Keratinocyte (primary cell): ENCODE results near the gene MBTD1. TPM values are rescaled to one million over a fixed set of nuclear protein-coding genes. Genes with fewer than 3 reads are reported as not detected.

ENCODE experiments used
- DNase-seq: peaks from one replicate; pipeline ENCODE4 v3.0.0-alpha.2; 2011; ENCODE audit warnings: low read depth, missing footprints, low spot score
- FAIRE-seq: peaks from 2 replicates; lab custom pipeline; 2011; peaks lifted over from hg19 to GRCh38; lab: Jason Lieb, UNC
- H2AFZ ChIP-seq: 2 replicates; pipeline ENCODE4 v1.6.0; 2012; ENCODE audit warnings: low read length, control low read depth, inconsistent platforms; ENCODE audit not compliant: control insufficient read depth
- H3K27ac ChIP-seq: 2 replicates; pipeline ENCODE4 v1.5.1; 2011; ENCODE audit warnings: low read length; ENCODE audit not compliant: control insufficient read depth, insufficient read depth
- H3K27me3 ChIP-seq: 3 replicates; pipeline ENCODE4 v1.6.0; 2011; ENCODE audit warnings: low read length; ENCODE audit not compliant: control insufficient read depth, insufficient read depth; ENCODE audit errors: extremely low read depth
- H3K36me3 ChIP-seq, 2 experiments: 2 replicates in 1 of 2; 3 replicates in 1 of 2; pipeline ENCODE4 v1.5.1; 2011; ENCODE audit warnings: low read length in 2 of 2, mild to moderate bottlenecking in 1 of 2; ENCODE audit not compliant: control insufficient read depth in 2 of 2, insufficient read depth in 2 of 2; ENCODE audit errors: extremely low read depth in 1 of 2
- H3K4me1 ChIP-seq: 3 replicates; pipeline ENCODE4 v1.5.1; 2011; ENCODE audit warnings: low read length; ENCODE audit not compliant: control insufficient read depth, insufficient read depth; ENCODE audit errors: extremely low read depth
- H3K4me2 ChIP-seq: 3 replicates; pipeline ENCODE4 v1.6.0; 2011; ENCODE audit warnings: low read depth, low read length; ENCODE audit not compliant: control insufficient read depth, insufficient read depth; ENCODE audit errors: extremely low read depth
- H3K4me3 ChIP-seq, 3 experiments: fragments of 200-600 bp in 1 of 3; sonication (generic) in 1 of 3; 2 replicates in 2 of 3; 3 replicates in 1 of 3; pipeline ENCODE4 v1.5.1; 2011 to 2016; ENCODE audit warnings: low read length in 3 of 3, mild to moderate bottlenecking in 3 of 3, control low read depth in 2 of 3, inconsistent platforms in 1 of 3, low read depth in 1 of 3, mixed read lengths in 1 of 3, mixed run types in 1 of 3, moderate library complexity in 1 of 3; ENCODE audit not compliant: control insufficient read depth in 2 of 3, insufficient read depth in 2 of 3; ENCODE audit errors: extremely low read depth in 1 of 3
- H3K79me2 ChIP-seq: 2 replicates; pipeline ENCODE4 v1.6.0; 2012; ENCODE audit warnings: low read length; ENCODE audit not compliant: control insufficient read depth, insufficient read depth
- H3K9ac ChIP-seq: 3 replicates; pipeline ENCODE4 v1.6.0; 2011; ENCODE audit warnings: low read length; ENCODE audit not compliant: control insufficient read depth, insufficient read depth; ENCODE audit errors: extremely low read depth
- H3K9me1 ChIP-seq: 3 replicates; pipeline ENCODE4 v1.6.0; 2011; ENCODE audit warnings: low read length; ENCODE audit not compliant: control insufficient read depth, insufficient read depth; ENCODE audit errors: extremely low read depth
- H3K9me3 ChIP-seq: 2 replicates; pipeline ENCODE4 v1.5.1; 2012; ENCODE audit warnings: low read depth, low read length; ENCODE audit not compliant: control insufficient read depth
- H4K20me1 ChIP-seq: 3 replicates; pipeline ENCODE4 v1.6.0; 2011; ENCODE audit warnings: low read length; ENCODE audit not compliant: control insufficient read depth, insufficient read depth; ENCODE audit errors: extremely low read depth
- EZH2 ChIP-seq: IDR thresholded peaks from one replicate; pipeline ENCODE4 v1.6.1; 2012; ENCODE audit warnings: inconsistent platforms, mild to moderate bottlenecking, low read length, moderate library complexity
- dilution Hi-C: fragments of 300-500 bp; cut with MboI; formaldehyde crosslinking; loops from one replicate; pipeline ENCODE4 v1.7.0; 2020; ENCODE audit warnings: low sequenced_read_pairs; ENCODE audit not compliant: extremely low pct_ligation_motif_present
- polyA plus RNA-seq, 5 experiments: library from polyadenylated mRNA; depleted of rRNA in 3 of 5; stranded (reverse) in 3 of 5; stranded (forward) in 1 of 5; unstranded in 1 of 5; fragments of >200 nt; gene quantifications; 1 replicate in 1 of 5; 2 replicates in 3 of 5; 3 replicates in 1 of 5; pipeline versions ENCODE4 v1.2.1 to v1.2.3, GENCODE V29; 2011 to 2012; ENCODE audit warnings: missing spikeins in 2 of 5, low read depth in 1 of 5, low replicate concordance in 1 of 5
- TF ChIP-seq, protein P1 (sequence below), 3 experiments: IDR thresholded peaks in 1 of 3; conservative IDR thresholded peaks in 1 of 3; optimal IDR thresholded peaks in 1 of 3; 2 replicates in 2 of 3; 3 replicates in 1 of 3; pipeline versions ENCODE3 to v1.5.1; 2011; ENCODE audit warnings: low read length in 3 of 3, mild to moderate bottlenecking in 3 of 3, moderate library complexity in 2 of 3, control low read depth in 1 of 3, inconsistent platforms in 1 of 3; ENCODE audit not compliant: insufficient read depth in 2 of 3; ENCODE audit errors: extremely low read depth in 1 of 3

The MBTD1 gene
- polyA plus RNA-seq, 1 donor (not counting 4 experiments of a cell fraction or from before 2014, with no cell fraction given), result 7.0 TPM

DNA sequence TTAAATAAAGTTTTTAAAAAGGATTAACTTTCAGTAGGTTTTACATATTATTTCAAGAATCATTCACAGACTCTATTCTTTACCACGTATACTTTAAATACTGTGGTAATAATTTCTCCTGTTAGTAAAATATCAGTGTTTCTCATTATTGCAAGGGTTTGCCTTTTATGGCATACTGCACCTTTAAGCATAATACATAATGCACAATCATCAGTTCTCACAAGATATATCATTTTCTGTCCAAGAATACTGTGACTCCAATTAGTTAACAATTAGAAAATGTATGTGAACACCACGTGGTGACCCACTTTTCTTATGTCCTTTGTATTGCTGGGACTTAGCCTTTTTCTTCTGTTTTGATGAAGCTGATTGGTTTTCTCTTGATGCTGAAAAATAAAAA, 68.0 kb downstream of the MBTD1 start:
- no peaks in the 10 kb centered on the region for H3K27me3 ChIP-seq
- no peaks in the 10 kb centered on the region for H3K79me2 ChIP-seq
- no peak for TF ChIP-seq EZH2
- TF ChIP-seq, protein P1, sequence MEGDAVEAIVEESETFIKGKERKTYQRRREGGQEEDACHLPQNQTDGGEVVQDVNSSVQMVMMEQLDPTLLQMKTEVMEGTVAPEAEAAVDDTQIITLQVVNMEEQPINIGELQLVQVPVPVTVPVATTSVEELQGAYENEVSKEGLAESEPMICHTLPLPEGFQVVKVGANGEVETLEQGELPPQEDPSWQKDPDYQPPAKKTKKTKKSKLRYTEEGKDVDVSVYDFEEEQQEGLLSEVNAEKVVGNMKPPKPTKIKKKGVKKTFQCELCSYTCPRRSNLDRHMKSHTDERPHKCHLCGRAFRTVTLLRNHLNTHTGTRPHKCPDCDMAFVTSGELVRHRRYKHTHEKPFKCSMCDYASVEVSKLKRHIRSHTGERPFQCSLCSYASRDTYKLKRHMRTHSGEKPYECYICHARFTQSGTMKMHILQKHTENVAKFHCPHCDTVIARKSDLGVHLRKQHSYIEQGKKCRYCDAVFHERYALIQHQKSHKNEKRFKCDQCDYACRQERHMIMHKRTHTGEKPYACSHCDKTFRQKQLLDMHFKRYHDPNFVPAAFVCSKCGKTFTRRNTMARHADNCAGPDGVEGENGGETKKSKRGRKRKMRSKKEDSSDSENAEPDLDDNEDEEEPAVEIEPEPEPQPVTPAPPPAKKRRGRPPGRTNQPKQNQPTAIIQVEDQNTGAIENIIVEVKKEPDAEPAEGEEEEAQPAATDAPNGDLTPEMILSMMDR (optimal IDR thresholded peaks at IDR 0.05 in 1 of 3, IDR thresholded peaks at IDR 0.05 in 1 of 3, conservative IDR thresholded peaks at IDR 0.05 in 1 of 3; ENCODE audit: extremely low read depth in 1 of 3, insufficient read depth in 2 of 3, low read length in 3 of 3), result no peak
- H3K4me1 ChIP-seq, result no peaks in the 10 kb centered on the region
- no peak for FAIRE-seq
- no peaks in the 10 kb centered on the region for H4K20me1 ChIP-seq
- H2AFZ ChIP-seq, result no peak overlapping the region
- DNase-seq, result no peak
- no peak overlapping the region for H3K9ac ChIP-seq
- no peak overlapping the region for H3K4me2 ChIP-seq
- H3K27ac ChIP-seq, result no peak overlapping the region
- no peaks in the 10 kb centered on the region for H3K9me1 ChIP-seq
- H3K9me3 ChIP-seq, result no peaks in the 10 kb centered on the region
- no peak overlapping the region for H3K4me3 ChIP-seq
- H3K36me3 ChIP-seq, result peaks cover 8 to 12% of the 10 kb centered on the region in 2 experiments
- dilution Hi-C loops, result no loop called here

- no peaks in the 10 kb centered on the region for H3K27me3 ChIP-seq
- H3K4me1 ChIP-seq, result no peaks in the 10 kb centered on the region
- dilution Hi-C loops, result no loop called here
- DNase-seq (no peak), FAIRE-seq (no peak)
- TF ChIP-seq EZH2, result no peak
- TF ChIP-seq, protein P1 (optimal IDR thresholded peaks at IDR 0.05 in 1 of 3, IDR thresholded peaks at IDR 0.05 in 1 of 3, conservative IDR thresholded peaks at IDR 0.05 in 1 of 3; ENCODE audit: extremely low read depth in 1 of 3, insufficient read depth in 2 of 3, low read length in 3 of 3), result no peak
- no peaks in the 10 kb centered on the region for H4K20me1 ChIP-seq
- no peak overlapping the region for H3K9ac ChIP-seq
- no peak overlapping the region for H2AFZ ChIP-seq
- H3K36me3 ChIP-seq, result peaks cover 8 to 17% of the 10 kb centered on the region in 2 experiments
- H3K4me3 ChIP-seq, result no peak overlapping the region
- H3K9me3 ChIP-seq, result no peaks in the 10 kb centered on the region
- H3K79me2 ChIP-seq, result no peaks in the 10 kb centered on the region
- H3K9me1 ChIP-seq, result no peaks in the 10 kb centered on the region
- no peak overlapping the region for H3K4me2 ChIP-seq
- H3K27ac ChIP-seq, result no peak overlapping the region
Measured at GRCh38 chr17:51189628-51190027, 70.2 kb downstream of the MBTD1 start.
